GM18951 (cell line): ENCODE data around the gene GNGT2.

Experiments
- POLR2A ChIP-seq: IDR thresholded peaks from 4 replicates; pipeline ENCODE4 v1.6.1; 2011; ENCODE audit warnings: mild to moderate bottlenecking; ENCODE audit not compliant: insufficient read length, insufficient read depth; ENCODE audit errors: extremely low read depth
- in situ Hi-C: fragments of 300-500 bp; cut with MboI; formaldehyde crosslinking; loops from one replicate; pipeline ENCODE4 v1.12.0; 2022; ENCODE audit warnings: low sequenced_read_pairs, mixed read lengths, inconsistent platforms; ENCODE audit not compliant: unreplicated experiment

Gene GNGT2

DNA sequence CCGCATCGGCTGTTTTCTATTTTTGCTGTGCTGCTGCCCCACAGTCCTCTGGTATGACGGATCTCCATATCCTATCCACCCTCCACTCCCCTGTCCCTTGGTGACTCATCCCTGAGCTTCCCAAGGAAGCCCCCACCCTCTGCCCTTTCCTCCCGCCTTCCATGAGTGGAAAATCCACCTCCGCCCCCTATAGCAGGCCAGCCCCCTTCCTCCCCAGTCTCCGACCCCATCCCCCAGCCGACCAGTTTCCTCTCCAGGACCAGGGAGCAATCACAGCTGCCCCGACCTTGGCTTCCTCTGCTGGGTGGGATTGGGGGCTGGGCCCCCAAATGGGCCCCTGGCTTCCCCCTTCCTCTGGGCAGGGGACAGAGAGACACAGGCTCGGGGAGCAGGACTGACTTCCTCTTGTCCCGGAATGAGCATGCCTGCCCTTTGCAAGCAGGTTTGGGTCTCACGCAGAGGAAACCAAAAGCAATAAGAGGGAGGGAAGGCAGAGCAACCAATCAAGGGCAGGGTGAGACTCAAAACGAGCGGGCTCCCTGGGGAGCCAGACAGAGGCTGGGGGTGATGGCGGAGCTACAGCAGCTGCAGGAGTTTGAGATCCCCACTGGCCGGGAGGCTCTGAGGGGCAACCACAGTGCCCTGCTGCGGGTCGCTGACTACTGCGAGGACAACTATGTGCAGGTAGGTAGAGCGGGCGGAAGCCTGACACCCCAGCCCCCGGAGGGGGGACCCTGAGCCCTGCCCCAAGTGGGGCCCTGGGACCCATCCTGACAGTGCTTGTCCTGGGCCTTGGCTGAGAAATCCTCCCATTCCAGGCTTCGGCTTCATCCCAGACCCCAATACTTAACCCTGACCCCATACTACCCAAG lies at the start of gene GNGT2, which contains the start of gene ABI3:
TSS of gene GNGT2 (minus strand) at position 417 of the 872 bp plus-strand sequence. CDS start 3,152 bp downstream, outside the sequence.
TSS of gene ABI3 (plus strand) at position 550 of the 872 bp plus-strand sequence. CDS start at position 568, 18 bp downstream.
- TF ChIP-seq POLR2A = peak; percentile 96
- in situ Hi-C loops = no loop called here

DNA sequence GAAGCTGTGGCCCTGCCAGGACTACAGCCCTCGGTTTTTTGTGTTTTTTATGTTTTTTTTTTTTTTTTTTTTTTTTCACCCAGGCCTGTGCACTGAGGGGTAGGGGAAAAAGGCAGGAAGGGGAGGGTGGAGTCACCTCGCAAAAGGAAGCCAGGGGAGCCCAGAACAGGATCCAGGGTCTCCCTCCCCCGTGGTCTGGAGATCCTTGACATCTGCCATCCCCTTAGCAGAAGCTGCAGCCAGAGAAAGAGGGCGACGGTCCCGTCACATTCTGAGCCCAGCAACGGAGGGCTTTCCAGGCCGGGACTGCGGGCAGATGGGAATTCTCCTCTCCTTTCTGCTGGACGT lies 49.3 kb upstream of the GNGT2 start:
- TF ChIP-seq POLR2A = no peak
- in situ Hi-C loops = no loop called here

DNA sequence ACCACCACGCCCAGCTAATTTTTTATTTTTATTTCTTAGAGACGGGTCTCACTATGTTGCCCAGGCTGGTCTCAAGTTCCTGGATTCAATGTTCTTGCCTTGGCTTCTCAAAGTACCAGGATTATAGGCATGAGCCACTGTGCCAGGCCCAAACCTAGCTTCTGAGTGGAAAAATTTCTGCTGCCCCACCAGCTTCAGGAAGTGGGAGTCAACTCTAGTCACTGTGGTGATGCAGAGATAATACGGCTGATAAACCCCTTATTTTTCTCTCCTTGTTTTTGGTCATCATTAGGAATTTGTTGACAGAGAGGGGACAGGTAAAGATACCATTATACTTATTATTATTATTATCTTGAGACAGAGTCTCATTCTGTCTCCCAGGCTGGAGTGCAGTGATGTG lies 48.0 kb upstream of the GNGT2 start:
- no peak for TF ChIP-seq POLR2A
- in situ Hi-C loops = no loop called here

DNA sequence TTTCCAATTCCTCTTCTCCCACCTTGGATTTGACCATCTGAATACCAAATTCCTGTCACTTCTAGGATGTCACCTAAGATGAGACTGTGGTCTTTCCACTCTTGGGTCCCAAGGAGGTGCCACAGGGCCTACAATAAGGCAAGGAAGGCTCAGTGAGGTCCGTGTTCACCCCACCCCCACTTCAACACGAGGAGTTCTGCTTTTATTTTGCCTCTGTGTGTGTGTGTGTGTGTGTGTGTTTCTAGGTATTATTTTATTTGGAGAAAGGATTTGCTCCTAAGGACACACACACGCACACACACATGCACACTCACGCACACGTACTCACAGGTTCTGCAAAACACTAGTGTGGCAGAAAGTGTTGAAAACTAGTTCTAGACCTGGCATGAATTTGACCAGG lies 44.8 kb upstream of the GNGT2 start:
- TF ChIP-seq POLR2A = no peak

DNA sequence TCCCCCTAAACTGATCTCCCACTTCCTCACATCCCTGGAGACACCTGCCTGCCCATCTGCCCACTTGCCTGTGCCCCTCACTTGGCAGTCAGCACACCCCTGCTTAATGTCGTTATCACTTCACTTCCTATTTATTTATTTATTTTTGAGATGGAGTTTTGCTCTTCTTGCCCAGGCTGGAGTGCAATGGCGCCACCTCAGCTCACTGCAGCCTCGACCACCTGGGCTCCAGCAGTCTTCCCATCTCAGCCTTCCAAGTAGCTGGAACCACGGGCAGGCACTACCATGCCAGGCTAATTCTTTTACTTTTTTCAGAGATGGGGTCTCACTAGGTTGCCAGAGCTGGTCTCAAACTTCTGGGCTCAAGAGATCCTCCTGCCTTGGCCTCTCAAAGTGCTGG lies 43.7 kb upstream of the GNGT2 start:
- TF ChIP-seq POLR2A = no peak
- in situ Hi-C loops = no loop called here

More for the DNA sequence above, 44.8 kb upstream of the GNGT2 start:
- in situ Hi-C loops = no loop called here

DNA sequence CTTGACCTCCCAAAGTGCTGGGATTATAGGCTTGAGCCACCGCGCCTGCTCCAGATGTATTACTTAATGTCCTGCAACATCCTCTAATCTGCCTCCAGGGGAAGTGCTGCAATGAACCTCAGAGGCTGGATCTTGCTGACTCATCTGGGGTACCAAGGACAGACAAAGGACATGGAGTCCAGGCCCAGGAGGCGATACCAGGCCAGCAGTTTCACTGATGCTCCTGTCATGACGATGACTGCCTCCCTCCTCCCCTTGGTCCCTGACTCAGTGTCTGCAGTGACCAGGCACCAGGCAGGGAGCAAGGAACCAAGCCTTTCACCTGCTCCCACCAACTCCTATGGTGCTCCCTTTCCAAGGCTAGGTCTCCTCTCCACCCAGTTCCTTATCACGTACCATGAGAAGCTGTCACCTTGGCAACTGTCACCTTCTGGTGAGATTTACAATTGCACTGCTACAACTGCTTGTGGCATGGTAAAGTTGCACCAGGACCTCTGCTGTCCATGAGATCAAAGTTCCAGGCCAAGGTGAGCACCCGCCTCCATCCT lies 41.8 kb upstream of the GNGT2 start:
- no peak for TF ChIP-seq POLR2A
- in situ Hi-C loops = no loop called here

DNA sequence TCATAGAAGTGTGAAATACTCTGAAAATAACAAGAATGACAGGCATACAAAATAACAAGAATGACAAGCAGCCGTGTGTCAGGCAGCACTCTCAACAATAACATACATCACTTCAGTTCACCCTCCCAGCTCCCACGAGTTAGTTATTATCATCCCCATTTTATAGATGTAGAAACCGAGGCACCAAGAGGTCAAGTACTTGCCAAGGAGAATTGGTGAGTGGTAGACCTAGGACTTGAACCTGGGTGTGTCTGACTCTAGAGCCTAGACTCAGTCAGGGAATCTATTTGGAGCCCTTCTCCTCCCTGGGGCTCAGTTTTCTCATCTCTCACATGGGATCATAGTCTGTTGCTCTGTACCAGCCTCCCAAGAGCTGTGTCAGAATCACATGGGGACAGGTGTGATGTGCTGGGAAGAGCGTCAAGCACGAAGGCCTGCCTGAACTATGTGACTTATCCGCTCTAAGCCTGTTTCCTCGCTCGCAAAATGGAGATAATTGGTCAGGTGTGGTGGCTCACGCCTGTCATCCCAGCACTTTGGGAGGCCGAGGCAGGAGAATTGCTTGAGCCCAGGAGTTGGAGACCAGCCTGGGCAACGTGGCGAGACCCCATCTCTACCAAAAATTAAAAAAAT lies 39.6 kb upstream of the GNGT2 start:
- no peak for TF ChIP-seq POLR2A
- in situ Hi-C loops = no loop called here

DNA sequence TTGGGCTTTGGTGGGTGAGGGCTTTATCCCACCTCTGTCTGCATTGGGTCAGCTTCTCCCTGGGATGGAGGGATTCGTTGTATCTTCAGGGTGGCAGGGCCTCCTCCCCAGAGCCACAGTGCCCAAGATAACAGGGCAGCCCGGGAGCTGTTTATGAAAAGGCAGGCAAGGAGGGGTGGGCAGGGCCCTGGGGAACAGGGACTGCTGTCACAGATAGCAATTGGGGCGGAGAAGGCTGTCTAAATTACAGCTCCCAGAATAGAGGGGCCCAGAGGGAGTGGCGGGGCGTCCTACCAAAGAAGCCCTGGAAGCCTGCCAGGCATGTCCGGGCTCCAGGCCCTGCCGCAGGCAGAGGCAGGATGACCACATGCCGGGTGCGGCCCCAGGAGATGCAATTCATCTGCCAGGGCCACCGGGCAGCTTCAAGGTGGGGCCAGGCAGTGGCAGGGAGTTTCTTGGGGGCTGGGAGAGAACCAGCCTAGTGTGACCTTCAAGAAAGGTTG lies 39.0 kb upstream of the GNGT2 start:
- in situ Hi-C loops = no loop called here
- TF ChIP-seq POLR2A = no peak

DNA sequence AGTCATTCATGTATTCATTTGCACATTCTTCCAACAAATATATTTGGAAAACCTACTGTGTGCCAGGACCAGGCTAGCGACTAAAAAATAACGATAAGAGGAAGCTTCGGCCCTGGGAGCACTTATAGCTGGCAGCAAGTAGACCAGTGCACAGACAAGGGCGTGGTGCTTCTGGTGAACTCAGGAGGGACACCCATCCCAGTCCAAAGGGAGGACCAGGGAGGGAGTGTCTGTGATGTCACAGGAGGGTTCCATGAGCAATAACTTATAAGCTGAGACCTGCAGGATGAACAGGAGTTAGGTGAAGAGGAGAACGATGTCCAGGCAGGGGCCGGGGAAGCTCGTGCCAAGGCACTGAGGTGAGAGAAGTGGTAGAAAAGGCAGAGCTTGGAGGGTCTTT lies 37.6 kb upstream of the GNGT2 start:
- in situ Hi-C loops = no loop called here

DNA sequence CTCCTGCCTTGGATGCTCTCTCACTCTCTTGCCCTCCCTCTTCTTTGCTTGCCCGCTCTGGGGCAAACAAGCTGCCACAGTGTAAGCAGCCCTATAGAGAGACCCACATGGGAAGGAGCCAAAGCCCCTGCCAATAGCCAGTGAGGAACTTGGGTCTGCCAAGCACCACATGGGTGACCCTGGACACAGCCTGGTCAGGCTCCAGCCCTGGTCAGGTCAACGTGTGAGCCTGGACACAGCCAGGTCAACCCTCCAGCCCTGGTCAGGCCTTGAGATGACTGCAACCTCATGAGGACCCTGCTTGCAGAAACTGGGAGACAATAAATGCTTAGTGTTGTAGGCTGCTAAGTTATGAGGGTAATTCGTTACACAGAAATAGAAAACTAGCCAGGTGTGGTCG lies 34.5 kb upstream of the GNGT2 start:
- TF ChIP-seq POLR2A = no peak
- in situ Hi-C loops = no loop called here

More for the DNA sequence above, 37.6 kb upstream of the GNGT2 start:
- TF ChIP-seq POLR2A = no peak

DNA sequence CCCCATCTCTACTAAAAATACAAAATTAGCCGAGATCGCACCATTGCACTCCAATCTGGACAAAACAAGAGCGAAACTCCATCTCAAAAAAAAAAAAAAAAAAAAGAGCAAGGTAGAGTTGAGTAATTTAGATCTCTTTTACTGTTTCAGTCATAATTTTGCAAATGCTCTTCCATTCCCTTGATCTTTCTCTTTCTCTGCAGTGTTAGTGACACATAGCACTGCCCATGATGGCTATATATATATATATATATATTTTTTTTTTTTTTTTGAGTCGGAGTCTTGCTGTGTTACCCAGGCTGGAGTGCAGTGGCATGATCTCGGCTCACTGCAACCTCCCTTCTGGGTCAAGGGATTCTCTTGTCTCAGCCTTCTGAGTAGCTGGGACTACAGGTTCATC lies 32.4 kb upstream of the GNGT2 start:
- no peak for TF ChIP-seq POLR2A
- in situ Hi-C loops = no loop called here

DNA sequence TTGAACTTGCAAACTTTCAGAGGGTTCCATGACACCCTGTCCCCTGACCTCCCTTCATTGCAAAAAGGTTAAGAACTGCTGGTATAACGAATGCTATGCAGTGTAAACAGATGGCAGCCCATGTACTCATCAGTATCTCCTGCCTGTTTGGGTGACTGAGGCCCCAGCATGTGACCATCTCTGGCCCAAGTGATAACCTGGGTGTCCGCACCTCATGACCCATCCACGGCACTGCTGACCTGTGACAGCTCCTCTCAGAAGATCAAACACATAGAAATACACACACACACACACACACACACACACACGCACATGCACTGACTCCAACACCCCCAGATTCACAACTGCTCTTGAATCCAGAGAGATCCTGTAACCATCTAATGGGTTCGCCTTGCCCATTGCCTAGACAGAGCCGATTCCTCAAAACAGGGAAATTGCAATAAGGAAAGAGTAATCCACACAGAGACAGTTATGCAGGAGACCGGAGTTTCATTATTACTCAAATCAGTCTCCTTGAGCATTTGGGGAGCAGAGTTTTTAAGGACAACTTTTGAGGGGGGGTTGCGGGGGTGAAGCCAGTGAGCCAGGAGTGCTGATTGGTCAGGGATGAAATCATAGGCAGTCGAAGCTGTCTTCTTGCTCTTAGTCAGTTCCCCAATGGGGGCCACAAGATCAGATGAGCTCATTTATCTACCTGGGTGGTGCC lies 31.5 kb upstream of the GNGT2 start:
- no peak for TF ChIP-seq POLR2A
- in situ Hi-C loops = no loop called here

DNA sequence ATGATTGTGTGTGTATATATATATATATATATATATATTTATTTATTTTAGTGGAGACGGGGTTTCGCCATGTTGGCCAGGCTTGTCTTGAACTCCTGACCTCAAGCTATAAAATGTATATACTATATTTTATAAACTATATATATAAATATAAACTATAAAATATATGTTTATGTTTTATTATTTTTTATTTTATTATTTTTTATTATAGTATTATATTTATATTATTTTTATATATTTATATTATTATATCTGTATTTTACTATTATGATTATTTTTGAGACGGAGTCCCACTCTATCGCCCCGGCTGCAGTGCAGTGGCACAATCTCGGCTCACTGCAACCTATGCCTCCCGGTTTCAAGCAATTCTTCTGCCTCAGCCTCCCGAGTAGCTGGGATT lies 30.7 kb upstream of the GNGT2 start:
- TF ChIP-seq POLR2A = no peak
- in situ Hi-C loops = no loop called here
